ACC112 (cell line): ENCODE data around the gene UBXN11.
A peak's percentile ranks its signal among the peaks of the same experiment; 100 is the strongest.

Source experiments
- H2AFZ ChIP-seq: fragments of 200-600 bp; sonication (generic); one replicate; pipeline ENCODE4 v1.6.0; 2017; ENCODE audit warnings: antibody characterized with exemption, low read length; ENCODE audit not compliant: unreplicated experiment
- H3K27ac ChIP-seq: fragments of 200-600 bp; sonication (generic); 2 replicates; pipeline ENCODE4 v1.5.1; 2014; ENCODE audit warnings: low read depth, mild to moderate bottlenecking, antibody characterized with exemption, low read length, moderate library complexity
- H3K27me3 ChIP-seq: fragments of 200-600 bp; sonication (generic); 2 replicates; pipeline ENCODE4 v1.6.1; 2014; ENCODE audit warnings: mild to moderate bottlenecking, antibody characterized with exemption, low read length, moderate library complexity, mixed read lengths; ENCODE audit not compliant: insufficient read depth
- H3K36me3 ChIP-seq: fragments of 200-600 bp; sonication (generic); 2 replicates; pipeline ENCODE4 v1.6.1; 2016; ENCODE audit warnings: mild to moderate bottlenecking, antibody characterized with exemption, low read length, moderate library complexity, mixed read lengths; ENCODE audit not compliant: insufficient read depth
- H3K4me1 ChIP-seq: fragments of 200-600 bp; sonication (generic); one replicate; pipeline ENCODE4 v1.6.1; 2016; ENCODE audit warnings: low read length, mixed read lengths; ENCODE audit not compliant: insufficient read depth, unreplicated experiment, control insufficient read depth
- H3K4me3 ChIP-seq: fragments of 200-600 bp; sonication (generic); 2 replicates; pipeline ENCODE4 v1.5.1; 2014; ENCODE audit warnings: mild to moderate bottlenecking, low read depth, low read length
- H3K79me2 ChIP-seq: fragments of 200-600 bp; sonication (generic); one replicate; pipeline ENCODE4 v1.6.0; 2016; ENCODE audit warnings: low read length; ENCODE audit not compliant: control insufficient read depth, unreplicated experiment, insufficient read depth

UBXN11 gene

DNA sequence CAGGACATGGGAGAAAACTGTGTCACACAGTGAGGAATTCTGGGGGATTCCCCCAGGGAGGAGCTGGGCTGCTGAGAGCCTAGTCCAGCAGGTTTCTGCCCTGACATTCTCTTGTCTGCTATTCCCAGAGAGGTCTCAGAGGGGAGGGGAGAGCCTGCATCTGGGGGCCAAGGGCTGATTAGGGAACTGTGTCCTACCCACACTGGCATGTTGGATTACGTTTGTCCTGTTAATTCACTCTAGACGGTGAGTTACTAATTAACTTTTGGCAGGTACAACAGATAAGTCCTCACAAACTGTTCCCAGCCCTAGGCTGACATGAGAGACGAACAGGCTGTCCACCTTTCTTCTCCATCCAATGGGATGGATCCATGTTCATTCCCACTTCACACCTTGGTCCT lies 29.2 kb downstream of the UBXN11 start:
- Histone ChIP-seq H3K4me3 (no peak overlapping the region), H3K27me3 (no peaks in the 10 kb centered on the region), H2AFZ (no peak overlapping the region), H3K36me3 (peaks cover 10% of the 10 kb centered on the region; the same call in 1 of the 2 replicates), H3K4me1 (peaks cover 71% of the 10 kb centered on the region), H3K27ac (peak overlapping the region; percentile 89), H3K79me2 (peaks cover 26% of the 10 kb centered on the region)

DNA sequence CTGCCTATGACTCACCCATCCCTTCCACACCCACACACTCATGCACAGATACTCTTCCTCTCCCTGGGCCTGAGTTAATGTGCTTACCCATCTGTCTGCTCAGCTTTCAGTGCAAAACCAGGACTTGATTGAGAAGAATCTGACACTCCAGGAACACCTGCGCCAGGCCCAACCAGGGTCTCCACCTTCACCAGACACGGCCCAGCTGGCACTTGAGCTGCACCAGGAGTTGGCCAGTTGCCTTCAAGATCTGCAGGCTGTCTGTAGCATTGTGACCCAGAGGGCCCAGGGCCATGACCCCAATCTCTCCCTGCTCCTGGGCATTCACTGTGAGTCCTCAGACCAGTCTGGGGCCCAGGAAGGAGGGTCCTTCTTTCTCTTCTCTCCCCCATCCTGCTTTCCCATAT lies 30.0 kb downstream of the UBXN11 start:
- Histone ChIP-seq H3K4me1 (peaks cover 63% of the 10 kb centered on the region), H2AFZ (no peak overlapping the region), H3K36me3 (peaks cover 10% of the 10 kb centered on the region; the same call in 1 of the 2 replicates), H3K27me3 (no peaks in the 10 kb centered on the region), H3K4me3 (peak overlapping the region; percentile 44; the same call in 1 of the 2 replicates), H3K27ac (peak overlapping the region; percentile 89), H3K79me2 (peaks cover 19% of the 10 kb centered on the region)

GRCh38 chr1:26275580-26276431 lies 30.6 kb downstream of the UBXN11 start:
- Histone ChIP-seq H3K27ac (peak overlapping the region; percentile 89), H3K27me3 (no peaks in the 10 kb centered on the region), H3K4me1 (peaks cover 57% of the 10 kb centered on the region), H3K4me3 (peak overlapping the region; percentile 19; the same call in 1 of the 2 replicates), H3K79me2 (peaks cover 12% of the 10 kb centered on the region), H2AFZ (peak overlapping the region; percentile 53), H3K36me3 (peaks cover 12% of the 10 kb centered on the region; the same call in 1 of the 2 replicates)

DNA sequence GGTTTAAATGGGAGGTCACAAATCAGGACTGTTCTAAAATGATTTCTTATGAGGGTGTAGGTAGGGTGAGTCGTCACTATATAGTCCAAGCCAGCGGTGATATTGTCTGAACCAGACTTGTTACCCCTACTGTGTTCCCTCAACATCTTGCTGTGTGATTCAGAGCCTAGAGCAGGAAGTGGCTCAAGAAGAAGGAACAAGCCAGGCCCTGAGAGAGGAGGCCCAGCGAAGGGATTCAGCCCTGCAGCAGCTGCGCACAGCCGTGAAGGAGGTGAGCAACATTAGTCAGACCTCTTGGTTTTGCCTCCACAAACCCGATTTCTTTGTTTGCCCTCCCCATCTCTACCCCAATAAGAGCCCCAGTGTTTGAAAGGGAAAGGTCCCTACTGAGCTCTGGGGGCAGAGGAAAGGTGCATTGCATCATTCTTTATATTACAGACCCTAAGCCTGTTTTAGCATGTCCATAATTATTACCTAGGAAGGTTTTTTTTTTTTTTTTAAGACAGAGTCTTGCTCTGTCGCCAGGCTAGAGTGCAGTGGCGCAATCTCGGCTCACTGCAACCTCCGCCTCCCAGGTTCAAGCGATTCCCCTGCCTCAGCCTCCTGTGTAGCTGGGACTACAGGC lies 31.5 kb downstream of the UBXN11 start:
- peaks cover 18% of the 10 kb centered on the region; the same call in 1 of the 2 replicates for H3K36me3 ChIP-seq
- H3K79me2 ChIP-seq: peaks cover 4% of the 10 kb centered on the region
- no peak overlapping the region for H3K4me3 ChIP-seq
- peak overlapping the region; percentile 89 for H3K27ac ChIP-seq
- no peak overlapping the region for H2AFZ ChIP-seq
- H3K27me3 ChIP-seq: no peaks in the 10 kb centered on the region
- peaks cover 54% of the 10 kb centered on the region for H3K4me1 ChIP-seq

DNA sequence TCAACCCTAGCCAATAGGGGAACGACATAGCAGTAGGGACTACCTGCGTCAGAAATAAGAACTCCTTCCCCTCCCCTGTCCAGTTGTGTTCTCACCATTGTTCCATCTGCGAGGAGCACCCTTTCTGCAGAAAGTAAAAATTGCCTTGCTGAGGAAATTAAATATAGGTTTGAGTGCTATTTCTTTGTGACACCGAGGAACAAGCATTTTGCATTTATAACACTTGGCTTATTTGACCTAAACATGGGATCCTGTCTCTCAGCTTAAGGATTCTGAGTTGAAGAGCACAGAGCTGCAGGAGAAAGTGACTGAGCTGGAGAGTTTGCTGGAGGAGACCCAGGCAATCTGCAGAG lies 37.3 kb downstream of the UBXN11 start:
- Histone ChIP-seq H2AFZ (no peak overlapping the region), H3K79me2 (no peaks in the 10 kb centered on the region), H3K27ac (no peak overlapping the region), H3K4me3 (no peak overlapping the region), H3K36me3 (peaks cover 33% of the 10 kb centered on the region), H3K27me3 (no peaks in the 10 kb centered on the region), H3K4me1 (peaks cover 1% of the 10 kb centered on the region)

DNA sequence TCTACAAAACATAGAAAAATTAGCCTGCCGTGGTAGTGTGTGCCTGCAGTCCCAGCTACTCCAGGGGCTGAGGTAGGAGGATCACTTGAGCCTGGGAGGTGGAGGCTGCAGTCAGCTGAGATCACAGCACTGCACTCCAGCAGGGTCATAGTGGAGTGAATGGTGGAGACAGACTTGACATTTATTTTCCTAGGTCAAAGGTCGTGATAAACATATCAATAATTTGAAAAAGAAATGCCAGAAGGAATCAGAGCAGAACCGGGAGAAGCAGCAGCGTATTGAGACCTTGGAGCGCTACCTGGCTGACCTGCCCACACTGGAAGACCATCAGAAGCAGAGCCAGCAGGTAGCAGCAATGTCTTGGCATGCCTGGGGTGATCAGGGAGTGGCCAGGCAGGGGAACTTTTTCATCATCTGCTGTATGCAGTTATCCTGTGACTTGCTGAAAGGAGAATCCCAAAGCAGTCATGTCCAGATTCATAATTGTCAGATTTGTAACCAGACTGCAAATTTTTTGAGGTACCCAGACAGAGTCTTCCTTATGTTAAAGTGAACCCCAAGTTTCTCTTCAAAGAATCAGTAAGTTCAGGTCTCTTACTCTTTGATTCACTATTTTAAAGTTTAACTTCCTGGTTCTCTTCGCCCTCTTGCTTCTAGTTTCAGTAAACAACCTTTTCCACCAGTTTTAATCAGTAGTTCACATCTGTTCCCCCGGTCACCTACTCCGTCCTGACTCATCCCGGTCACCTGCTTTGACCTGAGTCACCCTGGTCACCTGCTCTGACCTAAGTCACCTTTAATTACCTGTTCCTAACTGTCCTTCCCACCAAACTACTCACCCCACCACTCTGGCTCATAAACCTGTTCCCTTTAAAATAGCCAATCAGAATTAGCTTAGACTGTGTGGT lies 37.9 kb downstream of the UBXN11 start:
- H3K4me3 ChIP-seq: no peak overlapping the region
- H3K27me3 ChIP-seq: no peaks in the 10 kb centered on the region
- no peak overlapping the region for H3K27ac ChIP-seq
- H2AFZ ChIP-seq: no peak overlapping the region
- H3K79me2 ChIP-seq: no peaks in the 10 kb centered on the region
- no peaks in the 10 kb centered on the region for H3K4me1 ChIP-seq
- peaks cover 33% of the 10 kb centered on the region for H3K36me3 ChIP-seq

- no peak overlapping the region for H3K27ac ChIP-seq
- no peaks in the 10 kb centered on the region for H3K27me3 ChIP-seq
- H3K4me1 ChIP-seq: no peaks in the 10 kb centered on the region
- no peaks in the 10 kb centered on the region for H3K79me2 ChIP-seq
- no peak overlapping the region for H2AFZ ChIP-seq
- no peak overlapping the region for H3K4me3 ChIP-seq
- peaks cover 31% of the 10 kb centered on the region for H3K36me3 ChIP-seq
Measured at GRCh38 chr1:26265405-26265804, 41.0 kb downstream of the UBXN11 start.

GRCh38 chr1:26263212-26263611 lies 43.2 kb downstream of the UBXN11 start:
- no peak overlapping the region for H3K27ac ChIP-seq
- H3K27me3 ChIP-seq: no peaks in the 10 kb centered on the region
- no peaks in the 10 kb centered on the region for H3K4me1 ChIP-seq
- H2AFZ ChIP-seq: no peak overlapping the region
- H3K36me3 ChIP-seq: peaks cover 14% of the 10 kb centered on the region
- H3K4me3 ChIP-seq: no peak overlapping the region
- no peaks in the 10 kb centered on the region for H3K79me2 ChIP-seq

GRCh38 chr1:26259578-26259977 lies 46.9 kb downstream of the UBXN11 start:
- no peak overlapping the region for H3K4me3 ChIP-seq
- H3K4me1 ChIP-seq: no peaks in the 10 kb centered on the region
- H3K27ac ChIP-seq: no peak overlapping the region
- H3K79me2 ChIP-seq: no peaks in the 10 kb centered on the region
- no peaks in the 10 kb centered on the region for H3K27me3 ChIP-seq
- 0 out of 2 replicates have a peak, but pooled peaks cover 3% of the 10 kb centered on the region for H3K36me3 ChIP-seq
- H2AFZ ChIP-seq: no peak overlapping the region

GRCh38 chr1:26259005-26259404 lies 47.4 kb downstream of the UBXN11 start:
- Histone ChIP-seq H2AFZ (no peak overlapping the region), H3K27me3 (no peaks in the 10 kb centered on the region), H3K27ac (no peak overlapping the region), H3K4me3 (no peak overlapping the region), H3K36me3 (0 out of 2 replicates have a peak, but pooled peaks cover 3% of the 10 kb centered on the region), H3K4me1 (no peaks in the 10 kb centered on the region), H3K79me2 (no peaks in the 10 kb centered on the region)
